ENCODE measurements around the gene SNX9. TPM values are rescaled to one million over a fixed set of nuclear protein-coding genes. Genes with fewer than 3 reads are reported as not detected.

Gene SNX9
- total and polyA plus RNA-seq, 10 of the 15 experiments (the other 5 are each of a cell fraction or from before 2014, with no cell fraction given) = 0.03 to 2.0 (median 0.37) TPM

GRCh38 chr6:157778719-157779118, 44.3 kb upstream of the SNX9 start:
- no peak overlapping the region for H3K27ac ChIP-seq (ENCODE audit: control insufficient read depth, insufficient read depth)
- H3K4me3 ChIP-seq = no peak overlapping the region
- RAD21 ChIA-PET (ENCODE audit: unreplicated experiment) = no interaction called here
- peaks cover 2 to 5% of the 10 kb centered on the region in 2 experiments for H3K27me3 ChIP-seq (replicated peaks in 1 of 2; ENCODE audit: control insufficient read depth in 2 of 2, insufficient read depth in 2 of 2, low read length in 1 of 2)
- H3K36me3 ChIP-seq (ENCODE audit: control insufficient read depth in 2 of 2, insufficient read depth in 2 of 2, low read length in 1 of 2) = no peaks in the 10 kb centered on the region
- CTCF ChIA-PET = no interaction called here
- WGBS (ENCODE audit: insufficient coverage, insufficient replicate concordance, low lambda C conversion rate, missing lambda C conversion rate) = 35% methylated on average over 4 of the region's 4 CpGs
- no peaks in the 10 kb centered on the region for H4K20me1 ChIP-seq (ENCODE audit: control insufficient read depth, insufficient read depth)
- DNase-seq (ENCODE audit: low read depth, low spot score) = no peak
- in situ Hi-C loops (cut with MboI) (no loop called here), intact Hi-C loops (cut with micrococcal nuclease; ENCODE audit: unreplicated experiment) (no loop called here)
- H3K9me3 ChIP-seq (replicated peaks; ENCODE audit: control insufficient read depth, insufficient read depth, low read length) = no peaks in the 10 kb centered on the region; the same call in 2 of the 3 replicates
- no peak for ATAC-seq
- H3K79me2 ChIP-seq (ENCODE audit: control insufficient read depth, insufficient read depth, low read length) = no peaks in the 10 kb centered on the region
- no peaks in the 10 kb centered on the region for H3K4me1 ChIP-seq (ENCODE audit: control insufficient read depth, insufficient read depth, low read length)
- FAIRE-seq = no peak
- no peak overlapping the region for H3K4me2 ChIP-seq (ENCODE audit: control insufficient read depth, insufficient read depth)
- no TSS peak for BruUV-seq (replicated peaks)
- no peak overlapping the region for H2AFZ ChIP-seq (ENCODE audit: control insufficient read depth, low read depth, low read length)
- POLR2A ChIA-PET = no interaction called here
- H3K9ac ChIP-seq (ENCODE audit: control insufficient read depth, insufficient read depth, low read length) = no peak overlapping the region
- TF ChIP-seq KAT2A (conservative IDR thresholded peaks at IDR 0.05; ENCODE audit: control insufficient read depth, low read depth, low read length) (no peak), CHD2 (IDR thresholded peaks at IDR 0.05; ENCODE audit: borderline replicate concordance, low read depth, low read length) (no peak), BCLAF1 (IDR thresholded peaks at IDR 0.05) (no peak), PRDM15 (CRISPR knock-in tag; IDR thresholded peaks at IDR 0.05) (no peak), ZNF592 (IDR thresholded peaks at IDR 0.05) (no peak), PAX8 (IDR thresholded peaks at IDR 0.05) (no peak), ZBED1 (IDR thresholded peaks at IDR 0.05; ENCODE audit: borderline replicate concordance) (no peak)
- SMC1A ChIA-PET (ENCODE audit: uncharacterized antibody, unreplicated experiment) = no interaction called here
